GM23338 (cell line): ENCODE results near the gene SYNE2. TPM values are rescaled to one million over a fixed set of nuclear protein-coding genes. Genes with fewer than 3 reads are reported as not detected.
"Not testable (repeated sequence)": the region's sequence is repeated elsewhere in the genome, so short reads cannot be mapped to it uniquely, and the experiment has no call there.

Experiments
- ATAC-seq: fragments of 200-7000 bp; cut with Tn5 transposase; 3 replicates; pipeline ENCODE4 v1.9.1; 2020
- DNase-seq: peaks from one replicate; pipeline ENCODE4 v3.0.0-alpha.2; 2015; ENCODE audit warnings: low spot score
- H2AFZ ChIP-seq: fragments of 200-600 bp; sonication (generic); 2 replicates; pipeline ENCODE4 v1.8.0; 2016; ENCODE audit warnings: antibody characterized with exemption, mild to moderate bottlenecking, moderate library complexity
- H3F3A ChIP-seq: fragments of 200-600 bp; sonication (generic); replicated peaks from 2 replicates; pipeline ENCODE4 v1.8.0; 2017; ENCODE audit warnings: antibody characterized with exemption, mixed run types, low read depth
- H3K27ac ChIP-seq: fragments of 200-600 bp; sonication (generic); 2 replicates; pipeline ENCODE4 v1.6.1; 2016; ENCODE audit warnings: low read depth
- H3K27me3 ChIP-seq: fragments of 200-600 bp; sonication (generic); 2 replicates; pipeline ENCODE4 v1.8.0; 2016; ENCODE audit warnings: mild to moderate bottlenecking, mixed run types, moderate library complexity; ENCODE audit not compliant: insufficient read depth
- H3K36me3 ChIP-seq: fragments of 200-600 bp; sonication (generic); 2 replicates; pipeline ENCODE4 v1.8.0; 2016; ENCODE audit warnings: mild to moderate bottlenecking; ENCODE audit not compliant: insufficient read depth
- H3K4me1 ChIP-seq: fragments of 200-600 bp; sonication (generic); 2 replicates; pipeline ENCODE4 v1.8.0; 2016; ENCODE audit warnings: mild to moderate bottlenecking, moderate library complexity; ENCODE audit not compliant: insufficient read depth
- H3K4me2 ChIP-seq: fragments of 200-600 bp; sonication (generic); 2 replicates; pipeline ENCODE4 v1.7.1; 2017; ENCODE audit warnings: mixed run types
- H3K4me3 ChIP-seq: fragments of 200-600 bp; sonication (generic); 2 replicates; pipeline ENCODE4 v1.6.1; 2016; ENCODE audit warnings: mixed run types
- H3K79me2 ChIP-seq: fragments of 200-600 bp; sonication (generic); replicated peaks from 2 replicates; pipeline ENCODE4 v1.8.0; 2017; ENCODE audit warnings: mild to moderate bottlenecking; ENCODE audit not compliant: insufficient read depth
- H3K9me2 ChIP-seq: fragments of 200-600 bp; sonication (generic); 2 replicates; pipeline ENCODE4 v1.8.0; 2017; ENCODE audit not compliant: insufficient read depth
- H4K20me1 ChIP-seq: fragments of 200-600 bp; sonication (generic); replicated peaks from 2 replicates; pipeline ENCODE4 v1.8.0; 2017; ENCODE audit warnings: mild to moderate bottlenecking; ENCODE audit not compliant: insufficient read depth
- H3K27ac Mint-ChIP-seq: 2 replicates; pipeline ENCODE4 v1.8.0; 2020; ENCODE audit warnings: inconsistent platforms, mild to moderate bottlenecking, moderate library complexity, mixed read lengths
- H3K27me3 Mint-ChIP-seq: 3 replicates; pipeline ENCODE4 v1.8.0; 2022; ENCODE audit warnings: low read depth, mild to moderate bottlenecking, moderate library complexity, mixed read lengths, inconsistent platforms; ENCODE audit not compliant: insufficient read depth, poor library complexity
- H3K36me3 Mint-ChIP-seq: 3 replicates; pipeline ENCODE4 v1.8.0; 2021; ENCODE audit warnings: low read depth, mild to moderate bottlenecking, inconsistent platforms, moderate library complexity, mixed read lengths
- H3K4me1 Mint-ChIP-seq: 3 replicates; pipeline ENCODE4 v1.8.0; 2020; ENCODE audit warnings: mild to moderate bottlenecking, inconsistent platforms, mixed read lengths
- H3K4me3 Mint-ChIP-seq: 3 replicates; pipeline ENCODE4 v1.8.0; 2021; ENCODE audit warnings: moderate library complexity, mild to moderate bottlenecking, inconsistent platforms, mixed read lengths
- H3K9me3 Mint-ChIP-seq: 3 replicates; pipeline ENCODE4 v1.8.0; 2020; ENCODE audit warnings: moderate library complexity, mild to moderate bottlenecking, inconsistent platforms, mixed read lengths
- EZH2phosphoT487 ChIP-seq: fragments of 200-600 bp; sonication (generic); IDR thresholded peaks from one replicate; pipeline ENCODE4 v1.8.1; 2018; ENCODE audit warnings: antibody characterized with exemption; ENCODE audit not compliant: unreplicated experiment
- STAT1 ChIP-seq: IDR thresholded peaks from one replicate; pipeline ENCODE4 v1.6.1; 2016; ENCODE audit warnings: antibody characterized with exemption; ENCODE audit not compliant: unreplicated experiment
- ZNF114 ChIP-seq: fragments of 250-450 bp; sonication (Bioruptor Pico); IDR thresholded peaks from 2 replicates; pipeline ENCODE4 v1.5.0; 2020; ENCODE audit warnings: mild to moderate bottlenecking, moderate library complexity
- ZNF331 ChIP-seq: fragments of 250-450 bp; sonication (Bioruptor Pico); IDR thresholded peaks from 2 replicates; pipeline ENCODE4 v1.5.0; 2020; ENCODE audit warnings: low read depth, mild to moderate bottlenecking, moderate library complexity
- polyA plus RNA-seq: library from polyadenylated mRNA; unstranded; fragments of >200 nt; fragmentation: Nextera tagmentation; extraction: Ambion mirVana; gene quantifications from 2 replicates; pipeline ENCODE4 v1.2.1, GENCODE V29; 2016
- total RNA-seq: library from RNA; depleted of rRNA; stranded (reverse); fragments of >200 nt; shearing (Covaris generic); gene quantifications from 2 replicates; pipeline ENCODE4 v1.2.3, GENCODE V29; 2014
- TF ChIP-seq, protein P1 (sequence below): fragments of 250-450 bp; sonication (Bioruptor Pico); IDR thresholded peaks from 2 replicates; pipeline ENCODE4 v1.5.0; 2020; ENCODE audit warnings: mild to moderate bottlenecking, moderate library complexity
- TF ChIP-seq, protein P2 (sequence below), 2 experiments: fragments of 200-600 bp in 1 of 2; sonication (generic) in 1 of 2; conservative IDR thresholded peaks; 2 replicates each; pipeline versions ENCODE4 v1.5.1 to v1.6.1; 2016 to 2017; ENCODE audit warnings: antibody characterized with exemption in 2 of 2, low read depth in 2 of 2, mild to moderate bottlenecking in 2 of 2, moderate library complexity in 1 of 2

The SYNE2 gene
- total and polyA plus RNA-seq, 2 experiments from 2014 or later: 34.3 to 86.5 TPM

DNA sequence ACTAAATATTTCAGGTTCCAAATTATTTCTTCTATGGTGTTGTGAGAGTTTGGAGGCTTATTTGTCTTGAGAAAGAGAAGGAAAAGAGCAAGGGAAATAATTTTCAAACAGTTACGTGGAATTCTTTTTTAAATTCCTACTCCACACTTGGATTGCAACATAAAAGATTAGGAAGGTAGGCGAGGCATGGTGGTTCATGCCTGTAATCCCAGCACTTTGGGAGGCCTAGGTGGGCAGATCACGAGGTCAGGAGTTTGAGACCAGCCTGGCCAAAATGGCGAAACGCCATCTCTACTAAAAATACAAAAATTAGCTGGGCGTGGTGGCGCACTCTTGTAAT lies 265.6 kb downstream of the SYNE2 start:
- H3K9me3 Mint-ChIP-seq, H4K20me1 ChIP-seq, ATAC-seq, H3K4me1 Mint-ChIP-seq, H3K27me3 Mint-ChIP-seq, H3K4me1 ChIP-seq, H3K9me2 ChIP-seq, DNase-seq, H3K27ac ChIP-seq, H3K36me3 ChIP-seq, H3K27me3 ChIP-seq, H3K4me3 ChIP-seq, H3K4me3 Mint-ChIP-seq, H3K79me2 ChIP-seq, H3F3A ChIP-seq, H3K4me2 ChIP-seq, H2AFZ ChIP-seq: not testable (repeated sequence)
- Mint-ChIP-seq H3K27ac (peak overlapping the region; percentile 10; the same call in 1 of the 2 replicates), H3K36me3 (peaks cover 18% of the 10 kb centered on the region)

DNA sequence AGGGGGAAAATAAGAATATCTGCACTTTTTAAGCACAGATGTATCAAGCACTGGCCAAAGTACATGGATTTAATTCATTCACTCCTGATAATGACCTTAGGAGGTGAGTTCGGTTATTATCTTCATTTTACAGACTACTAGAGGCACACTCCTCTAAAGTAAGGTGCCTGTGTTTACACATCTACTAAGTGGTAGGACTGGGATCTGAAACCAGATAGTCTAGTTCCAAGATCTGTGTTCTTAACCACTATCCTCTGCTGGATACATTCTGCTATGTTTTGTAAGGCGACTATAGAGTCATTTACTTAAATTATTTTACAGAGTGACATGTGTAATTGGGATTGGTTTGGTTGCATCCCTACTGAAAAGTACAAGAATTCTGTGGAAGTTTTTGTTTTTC lies 266.1 kb downstream of the SYNE2 start:
- Mint-ChIP-seq H3K27ac (no peak overlapping the region), H3K27me3 (no peaks in the 10 kb centered on the region)
- no peak for ATAC-seq

More for the DNA sequence above, 266.1 kb downstream of the SYNE2 start:
- H3K4me1 Mint-ChIP-seq: peaks cover 6% of the 10 kb centered on the region
- no peak overlapping the region for H3K4me2 ChIP-seq
- TF ChIP-seq ZNF331 (CRISPR knock-in tag): no peak
- TF ChIP-seq, protein P1, sequence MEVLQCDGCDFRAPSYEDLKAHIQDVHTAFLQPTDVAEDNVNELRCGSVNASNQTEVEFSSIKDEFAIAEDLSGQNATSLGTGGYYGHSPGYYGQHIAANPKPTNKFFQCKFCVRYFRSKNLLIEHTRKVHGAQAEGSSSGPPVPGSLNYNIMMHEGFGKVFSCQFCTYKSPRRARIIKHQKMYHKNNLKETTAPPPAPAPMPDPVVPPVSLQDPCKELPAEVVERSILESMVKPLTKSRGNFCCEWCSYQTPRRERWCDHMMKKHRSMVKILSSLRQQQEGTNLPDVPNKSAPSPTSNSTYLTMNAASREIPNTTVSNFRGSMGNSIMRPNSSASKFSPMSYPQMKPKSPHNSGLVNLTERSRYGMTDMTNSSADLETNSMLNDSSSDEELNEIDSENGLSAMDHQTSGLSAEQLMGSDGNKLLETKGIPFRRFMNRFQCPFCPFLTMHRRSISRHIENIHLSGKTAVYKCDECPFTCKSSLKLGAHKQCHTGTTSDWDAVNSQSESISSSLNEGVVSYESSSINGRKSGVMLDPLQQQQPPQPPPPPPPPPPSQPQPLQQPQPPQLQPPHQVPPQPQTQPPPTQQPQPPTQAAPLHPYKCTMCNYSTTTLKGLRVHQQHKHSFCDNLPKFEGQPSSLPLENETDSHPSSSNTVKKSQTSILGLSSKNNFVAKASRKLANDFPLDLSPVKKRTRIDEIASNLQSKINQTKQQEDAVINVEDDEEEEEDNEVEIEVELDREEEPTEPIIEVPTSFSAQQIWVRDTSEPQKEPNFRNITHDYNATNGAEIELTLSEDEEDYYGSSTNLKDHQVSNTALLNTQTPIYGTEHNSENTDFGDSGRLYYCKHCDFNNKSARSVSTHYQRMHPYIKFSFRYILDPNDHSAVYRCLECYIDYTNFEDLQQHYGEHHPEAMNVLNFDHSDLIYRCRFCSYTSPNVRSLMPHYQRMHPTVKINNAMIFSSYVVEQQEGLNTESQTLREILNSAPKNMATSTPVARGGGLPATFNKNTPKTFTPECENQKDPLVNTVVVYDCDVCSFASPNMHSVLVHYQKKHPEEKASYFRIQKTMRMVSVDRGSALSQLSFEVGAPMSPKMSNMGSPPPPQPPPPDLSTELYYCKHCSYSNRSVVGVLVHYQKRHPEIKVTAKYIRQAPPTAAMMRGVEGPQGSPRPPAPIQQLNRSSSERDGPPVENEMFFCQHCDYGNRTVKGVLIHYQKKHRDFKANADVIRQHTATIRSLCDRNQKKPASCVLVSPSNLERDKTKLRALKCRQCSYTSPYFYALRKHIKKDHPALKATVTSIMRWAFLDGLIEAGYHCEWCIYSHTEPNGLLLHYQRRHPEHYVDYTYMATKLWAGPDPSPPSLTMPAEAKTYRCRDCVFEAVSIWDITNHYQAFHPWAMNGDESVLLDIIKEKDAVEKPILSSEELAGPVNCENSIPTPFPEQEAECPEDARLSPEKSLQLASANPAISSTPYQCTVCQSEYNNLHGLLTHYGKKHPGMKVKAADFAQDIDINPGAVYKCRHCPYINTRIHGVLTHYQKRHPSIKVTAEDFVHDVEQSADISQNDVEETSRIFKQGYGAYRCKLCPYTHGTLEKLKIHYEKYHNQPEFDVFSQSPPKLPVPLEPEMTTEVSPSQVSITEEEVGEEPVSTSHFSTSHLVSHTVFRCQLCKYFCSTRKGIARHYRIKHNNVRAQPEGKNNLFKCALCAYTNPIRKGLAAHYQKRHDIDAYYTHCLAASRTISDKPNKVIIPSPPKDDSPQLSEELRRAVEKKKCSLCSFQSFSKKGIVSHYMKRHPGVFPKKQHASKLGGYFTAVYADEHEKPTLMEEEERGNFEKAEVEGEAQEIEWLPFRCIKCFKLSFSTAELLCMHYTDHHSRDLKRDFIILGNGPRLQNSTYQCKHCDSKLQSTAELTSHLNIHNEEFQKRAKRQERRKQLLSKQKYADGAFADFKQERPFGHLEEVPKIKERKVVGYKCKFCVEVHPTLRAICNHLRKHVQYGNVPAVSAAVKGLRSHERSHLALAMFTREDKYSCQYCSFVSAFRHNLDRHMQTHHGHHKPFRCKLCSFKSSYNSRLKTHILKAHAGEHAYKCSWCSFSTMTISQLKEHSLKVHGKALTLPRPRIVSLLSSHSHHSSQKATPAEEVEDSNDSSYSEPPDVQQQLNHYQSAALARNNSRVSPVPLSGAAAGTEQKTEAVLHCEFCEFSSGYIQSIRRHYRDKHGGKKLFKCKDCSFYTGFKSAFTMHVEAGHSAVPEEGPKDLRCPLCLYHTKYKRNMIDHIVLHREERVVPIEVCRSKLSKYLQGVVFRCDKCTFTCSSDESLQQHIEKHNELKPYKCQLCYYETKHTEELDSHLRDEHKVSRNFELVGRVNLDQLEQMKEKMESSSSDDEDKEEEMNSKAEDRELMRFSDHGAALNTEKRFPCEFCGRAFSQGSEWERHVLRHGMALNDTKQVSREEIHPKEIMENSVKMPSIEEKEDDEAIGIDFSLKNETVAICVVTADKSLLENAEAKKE: no peak
- TF ChIP-seq ZNF114 (CRISPR knock-in tag): no peak
- no peak for TF ChIP-seq STAT1
- TF ChIP-seq EZH2phosphoT487: no peak
- TF ChIP-seq, protein P2, sequence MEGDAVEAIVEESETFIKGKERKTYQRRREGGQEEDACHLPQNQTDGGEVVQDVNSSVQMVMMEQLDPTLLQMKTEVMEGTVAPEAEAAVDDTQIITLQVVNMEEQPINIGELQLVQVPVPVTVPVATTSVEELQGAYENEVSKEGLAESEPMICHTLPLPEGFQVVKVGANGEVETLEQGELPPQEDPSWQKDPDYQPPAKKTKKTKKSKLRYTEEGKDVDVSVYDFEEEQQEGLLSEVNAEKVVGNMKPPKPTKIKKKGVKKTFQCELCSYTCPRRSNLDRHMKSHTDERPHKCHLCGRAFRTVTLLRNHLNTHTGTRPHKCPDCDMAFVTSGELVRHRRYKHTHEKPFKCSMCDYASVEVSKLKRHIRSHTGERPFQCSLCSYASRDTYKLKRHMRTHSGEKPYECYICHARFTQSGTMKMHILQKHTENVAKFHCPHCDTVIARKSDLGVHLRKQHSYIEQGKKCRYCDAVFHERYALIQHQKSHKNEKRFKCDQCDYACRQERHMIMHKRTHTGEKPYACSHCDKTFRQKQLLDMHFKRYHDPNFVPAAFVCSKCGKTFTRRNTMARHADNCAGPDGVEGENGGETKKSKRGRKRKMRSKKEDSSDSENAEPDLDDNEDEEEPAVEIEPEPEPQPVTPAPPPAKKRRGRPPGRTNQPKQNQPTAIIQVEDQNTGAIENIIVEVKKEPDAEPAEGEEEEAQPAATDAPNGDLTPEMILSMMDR (conservative IDR thresholded peaks at IDR 0.05; ENCODE audit: low read depth in 2 of 2): no peak
- 0 out of 2 replicates have a peak, but pooled peaks cover 2% of the 10 kb centered on the region for H3K4me1 ChIP-seq
- no peak overlapping the region for H2AFZ ChIP-seq
- H3K9me3 Mint-ChIP-seq: no peaks in the 10 kb centered on the region
- H4K20me1 ChIP-seq: no peaks in the 10 kb centered on the region
- no peaks in the 10 kb centered on the region for H3K9me2 ChIP-seq
- H3F3A ChIP-seq: no peaks in the 10 kb centered on the region
- H3K27ac ChIP-seq: no peak overlapping the region
- H3K79me2 ChIP-seq: no peaks in the 10 kb centered on the region
- no peak for DNase-seq
- H3K4me3 ChIP-seq: no peak overlapping the region
- peaks cover 21% of the 10 kb centered on the region for H3K36me3 Mint-ChIP-seq
- peaks cover 4% of the 10 kb centered on the region; the same call in 1 of the 2 replicates for H3K36me3 ChIP-seq
- H3K4me3 Mint-ChIP-seq: no peak overlapping the region
- no peaks in the 10 kb centered on the region for H3K27me3 ChIP-seq
